PC-3 (cell line): Measurements from ENCODE around the gene RCBTB2. TPM values are rescaled to one million over a fixed set of nuclear protein-coding genes. Genes with fewer than 3 reads are reported as not detected.

Experiments
- ATAC-seq: fragments of 200-7000 bp; cut with Tn5 transposase; 2 replicates; pipeline ENCODE4 v1.9.1; 2020; ENCODE audit warnings: mild to moderate bottlenecking, moderate library complexity
- BruUV-seq: library from RNA; stranded (reverse); fragments of 400-500 nt; replicated peaks from 2 replicates; lab custom pipeline; 2021; lab: Mats Ljungman, UMichigan
- CTCF ChIA-PET: fragments of 300-600 bp; sonication (Branson Sonifier 250); formaldehyde crosslinking; loops from one replicate; lab custom pipeline; 2022; ENCODE audit warnings: antibody characterized with exemption; lab: Charles Lee
- POLR2A ChIA-PET: fragments of 300-600 bp; sonication (Branson Sonifier 250); formaldehyde crosslinking; loops from one replicate; lab custom pipeline; 2022; ENCODE audit warnings: antibody characterized with exemption; ENCODE audit not compliant: unreplicated experiment; lab: Charles Lee
- DNase-seq: peaks from one replicate; pipeline ENCODE4 v3.0.0-alpha.2; 2015
- H2AFZ ChIP-seq: fragments of 300-600 bp; sonication (generic); 2 replicates; pipeline ENCODE4 v1.6.0; 2016; ENCODE audit warnings: antibody characterized with exemption, low read length
- H3F3A ChIP-seq: fragments of 300-600 bp; sonication (generic); one replicate; pipeline ENCODE4 v1.6.0; 2017; ENCODE audit warnings: antibody characterized with exemption, low read length, control low read depth, mild to moderate bottlenecking; ENCODE audit not compliant: unreplicated experiment
- H3K27ac ChIP-seq: fragments of 300-600 bp; sonication (generic); 2 replicates; pipeline ENCODE4 v1.5.1; 2016; ENCODE audit warnings: mild to moderate bottlenecking, low read length
- H3K27me3 ChIP-seq: fragments of 300-600 bp; sonication (generic); 2 replicates; pipeline ENCODE4 v1.6.1; 2016; ENCODE audit warnings: low read length, mixed read lengths
- H3K36me3 ChIP-seq: fragments of 300-600 bp; sonication (generic); 2 replicates; pipeline ENCODE4 v1.6.1; 2016; ENCODE audit warnings: low read depth, mixed run types, low read length, mixed read lengths
- H3K4me1 ChIP-seq: fragments of 300-600 bp; sonication (generic); 2 replicates; pipeline ENCODE4 v1.5.1; 2016; ENCODE audit warnings: low read length; ENCODE audit not compliant: insufficient read depth
- H3K4me2 ChIP-seq: fragments of 300-600 bp; sonication (generic); 2 replicates; pipeline ENCODE4 v1.6.0; 2016; ENCODE audit warnings: low read length
- H3K4me3 ChIP-seq: fragments of 300-600 bp; sonication (generic); 2 replicates; pipeline ENCODE4 v1.5.1; 2016; ENCODE audit warnings: mild to moderate bottlenecking, low read length, mixed read lengths
- H3K79me2 ChIP-seq: fragments of 300-600 bp; sonication (generic); 2 replicates; pipeline ENCODE4 v1.6.1; 2017; ENCODE audit warnings: low read length, mixed read lengths
- H3K9ac ChIP-seq: fragments of 300-600 bp; sonication (generic); 2 replicates; pipeline ENCODE4 v1.6.0; 2016; ENCODE audit warnings: mild to moderate bottlenecking, low read length
- H3K9me2 ChIP-seq: fragments of 300-600 bp; sonication (generic); replicated peaks from 2 replicates; pipeline ENCODE4 v1.6.1; 2016; ENCODE audit warnings: mixed run types, low read length, mixed read lengths
- H3K9me3 ChIP-seq: fragments of 300-600 bp; sonication (generic); 2 replicates; pipeline ENCODE4 v1.6.1; 2016; ENCODE audit warnings: low read length, mixed read lengths
- H4K20me1 ChIP-seq: fragments of 300-600 bp; sonication (generic); 2 replicates; pipeline ENCODE4 v1.6.1; 2016; ENCODE audit warnings: low read length, mixed read lengths
- EZH2 ChIP-seq: fragments of 300-600 bp; sonication (generic); IDR thresholded peaks from one replicate; pipeline ENCODE4 v1.6.1; 2017; ENCODE audit warnings: antibody characterized with exemption, mild to moderate bottlenecking, low read length; ENCODE audit not compliant: unreplicated experiment
- EZH2phosphoT487 ChIP-seq: fragments of 300-600 bp; sonication (generic); IDR thresholded peaks from 2 replicates; pipeline ENCODE4 v1.6.1; 2018; ENCODE audit warnings: mild to moderate bottlenecking, antibody characterized with exemption, low read length, borderline replicate concordance
- intact Hi-C: fragments of 100-400 bp; cut with micrococcal nuclease; formaldehyde crosslinking; loops from 2 replicates; pipeline ENCODE4 v1.9.0; 2023
- total RNA-seq: library from RNA; depleted of rRNA; stranded (reverse); fragments of >200 nt; gene quantifications from 2 replicates; pipeline ENCODE4 v1.2.3, GENCODE V29; 2014
- TF ChIP-seq, protein P1 (sequence below): fragments of 300-600 bp; sonication (generic); conservative IDR thresholded peaks from 2 replicates; pipeline ENCODE4 v1.5.1; 2017; ENCODE audit warnings: antibody characterized with exemption, low read depth, mild to moderate bottlenecking, low read length

Gene RCBTB2
- total RNA-seq, 1 experiment from 2014 or later: 2.5 TPM

DNA sequence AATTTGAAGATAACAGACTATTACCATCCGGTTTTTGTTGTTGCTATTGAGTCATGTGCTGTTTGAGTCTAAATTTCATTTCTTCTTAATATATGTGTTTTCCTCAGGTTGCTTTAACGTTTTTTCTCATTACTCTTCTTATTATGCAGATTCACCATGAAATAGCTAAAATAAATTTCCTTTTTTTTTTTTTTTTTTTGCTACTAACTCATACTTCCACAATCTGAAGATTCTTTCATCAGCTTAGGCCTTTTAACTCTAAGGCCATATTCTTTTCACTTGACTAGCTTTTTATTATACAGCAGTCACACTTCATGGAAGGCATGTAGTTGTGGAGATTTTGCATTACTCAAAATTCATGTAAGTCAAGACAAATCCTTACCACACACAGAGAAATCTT lies 23.9 kb upstream of the RCBTB2 start:
- Histone ChIP-seq H3K9me3 (no peaks in the 10 kb centered on the region), H4K20me1 (no peaks in the 10 kb centered on the region), H3K9me2 (no peaks in the 10 kb centered on the region), H3K4me3 (no peak overlapping the region), H3K36me3 (no peaks in the 10 kb centered on the region), H3K27me3 (no peaks in the 10 kb centered on the region), H2AFZ (no peak overlapping the region), H3K79me2 (no peaks in the 10 kb centered on the region), H3K4me2 (no peak overlapping the region), H3F3A (no peaks in the 10 kb centered on the region), H3K9ac (no peak overlapping the region), H3K27ac (no peak overlapping the region), H3K4me1 (peaks cover 26% of the 10 kb centered on the region)
- intact Hi-C loops: no loop called here
- no peak for ATAC-seq
- no peak for DNase-seq
- no TSS peak for BruUV-seq
- CTCF ChIA-PET: no interaction called here
- no peak for TF ChIP-seq EZH2
- no peak for TF ChIP-seq EZH2phosphoT487
- TF ChIP-seq, protein P1, sequence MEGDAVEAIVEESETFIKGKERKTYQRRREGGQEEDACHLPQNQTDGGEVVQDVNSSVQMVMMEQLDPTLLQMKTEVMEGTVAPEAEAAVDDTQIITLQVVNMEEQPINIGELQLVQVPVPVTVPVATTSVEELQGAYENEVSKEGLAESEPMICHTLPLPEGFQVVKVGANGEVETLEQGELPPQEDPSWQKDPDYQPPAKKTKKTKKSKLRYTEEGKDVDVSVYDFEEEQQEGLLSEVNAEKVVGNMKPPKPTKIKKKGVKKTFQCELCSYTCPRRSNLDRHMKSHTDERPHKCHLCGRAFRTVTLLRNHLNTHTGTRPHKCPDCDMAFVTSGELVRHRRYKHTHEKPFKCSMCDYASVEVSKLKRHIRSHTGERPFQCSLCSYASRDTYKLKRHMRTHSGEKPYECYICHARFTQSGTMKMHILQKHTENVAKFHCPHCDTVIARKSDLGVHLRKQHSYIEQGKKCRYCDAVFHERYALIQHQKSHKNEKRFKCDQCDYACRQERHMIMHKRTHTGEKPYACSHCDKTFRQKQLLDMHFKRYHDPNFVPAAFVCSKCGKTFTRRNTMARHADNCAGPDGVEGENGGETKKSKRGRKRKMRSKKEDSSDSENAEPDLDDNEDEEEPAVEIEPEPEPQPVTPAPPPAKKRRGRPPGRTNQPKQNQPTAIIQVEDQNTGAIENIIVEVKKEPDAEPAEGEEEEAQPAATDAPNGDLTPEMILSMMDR: no peak
- POLR2A ChIA-PET: no interaction called here

DNA sequence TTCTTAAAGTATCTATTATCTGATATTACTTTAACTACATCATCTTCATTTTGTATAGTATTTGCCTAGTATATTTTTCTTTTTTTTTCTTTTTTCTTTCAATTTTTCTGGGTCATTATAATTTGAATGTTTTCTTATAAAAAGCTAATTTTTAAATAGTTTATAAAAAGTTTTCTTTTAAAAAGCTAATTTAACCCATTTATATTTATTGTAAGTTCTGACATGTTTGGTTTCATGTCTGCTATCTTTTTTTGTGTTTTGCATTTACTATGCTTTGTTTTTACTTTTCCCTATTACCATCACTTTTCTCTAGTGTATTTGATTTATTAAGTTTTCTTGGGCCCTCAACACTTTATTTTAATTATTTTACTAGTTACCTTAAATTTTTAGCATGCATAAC lies 22.6 kb upstream of the RCBTB2 start:
- Histone ChIP-seq H3K9me3 (no peaks in the 10 kb centered on the region), H3K36me3 (no peaks in the 10 kb centered on the region), H3K4me1 (peaks cover 13% of the 10 kb centered on the region), H3K4me2 (no peak overlapping the region), H2AFZ (no peak overlapping the region), H4K20me1 (no peaks in the 10 kb centered on the region), H3K9me2 (no peaks in the 10 kb centered on the region), H3K27me3 (no peaks in the 10 kb centered on the region), H3K79me2 (no peaks in the 10 kb centered on the region), H3F3A (no peaks in the 10 kb centered on the region), H3K27ac (no peak overlapping the region), H3K9ac (no peak overlapping the region), H3K4me3 (no peak overlapping the region)
- no TSS peak for BruUV-seq
- ATAC-seq (no peak), DNase-seq (no peak)
- no peak for TF ChIP-seq EZH2phosphoT487
- no peak for TF ChIP-seq EZH2
- TF ChIP-seq, protein P1: no peak
- ChIA-PET CTCF (no interaction called here), POLR2A (no interaction called here)
- intact Hi-C loops: no loop called here

DNA sequence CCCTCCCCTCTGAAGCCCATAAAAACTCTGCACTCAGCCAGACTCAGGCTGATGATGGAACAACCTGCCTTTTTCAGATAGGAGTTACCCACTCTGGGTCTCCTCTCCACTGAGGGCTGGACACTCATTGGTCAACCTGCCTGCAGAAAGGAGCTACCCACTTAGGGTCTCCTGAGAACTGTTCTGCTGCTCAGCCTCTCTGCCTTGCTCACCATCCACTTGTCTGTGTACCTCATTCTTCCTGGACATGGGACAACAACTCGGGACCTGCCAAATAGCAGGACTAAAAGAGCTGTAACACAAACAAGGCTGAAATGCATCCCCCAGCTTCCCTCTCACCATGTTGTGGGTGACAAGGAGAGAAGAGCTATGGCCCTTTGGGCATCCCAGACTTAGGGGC lies 18.4 kb upstream of the RCBTB2 start:
- H4K20me1 ChIP-seq: no peaks in the 10 kb centered on the region
- H3K9me3 ChIP-seq: no peaks in the 10 kb centered on the region
- no peaks in the 10 kb centered on the region for H3K36me3 ChIP-seq
- H3K9me2 ChIP-seq: no peaks in the 10 kb centered on the region
- no peaks in the 10 kb centered on the region for H3K79me2 ChIP-seq
- H3K4me2 ChIP-seq: no peak overlapping the region
- H3K27me3 ChIP-seq: no peaks in the 10 kb centered on the region
- ChIA-PET POLR2A (no interaction called here), CTCF (no interaction called here)
- TF ChIP-seq EZH2: no peak
- no peak for TF ChIP-seq EZH2phosphoT487
- TF ChIP-seq, protein P1: no peak
- intact Hi-C loops: no loop called here
- no peak overlapping the region for H3K27ac ChIP-seq
- no TSS peak for BruUV-seq
- DNase-seq (no peak), ATAC-seq (no peak)
- no peak overlapping the region for H2AFZ ChIP-seq
- no peak overlapping the region for H3K4me3 ChIP-seq
- no peaks in the 10 kb centered on the region for H3K4me1 ChIP-seq
- H3K9ac ChIP-seq: no peak overlapping the region
- H3F3A ChIP-seq: no peaks in the 10 kb centered on the region
